Hippocampal formation (tissue), 2 donors: ENCODE data around the gene POR.

Experiments used
- DNase-seq, 2 donors: peaks; one replicate each; lab custom pipeline; 2025; lab: John Stamatoyannopoulos, UW

The POR gene

GRCh38 chr7:75979759-75980429 lies 64.9 kb downstream of the POR start:
- no peak for DNase-seq

- no peak for DNase-seq
These were observed 65.7 kb downstream of the POR start for GRCh38 chr7:75980430-75981202.

GRCh38 chr7:75981203-75981452 lies 66.2 kb downstream of the POR start:
- no peak for DNase-seq

GRCh38 chr7:75981453-75982305 lies 66.7 kb downstream of the POR start:
- DNase-seq, result no peak

GRCh38 chr7:75982306-75983064 lies 67.5 kb downstream of the POR start:
- DNase-seq, result no peak

- DNase-seq, result no peak
These were observed 68.6 kb downstream of the POR start for GRCh38 chr7:75983471-75984129.

- DNase-seq, result no peak
These were observed 69.4 kb downstream of the POR start for GRCh38 chr7:75984130-75985008.

GRCh38 chr7:75985009-75985517 lies 70.1 kb downstream of the POR start:
- no peak for DNase-seq

- no peak for DNase-seq
These were observed 70.7 kb downstream of the POR start for GRCh38 chr7:75985518-75986146.

- DNase-seq, result no peak
These were observed 71.3 kb downstream of the POR start for GRCh38 chr7:75986147-75986781.

GRCh38 chr7:75987026-75987804 lies 72.3 kb downstream of the POR start:
- no peak for DNase-seq

- no peak for DNase-seq
These were observed 73.0 kb downstream of the POR start for GRCh38 chr7:75987805-75988567.

GRCh38 chr7:75988568-75989499 lies 73.9 kb downstream of the POR start:
- DNase-seq, result no peak

GRCh38 chr7:75989500-75990388 lies 74.8 kb downstream of the POR start:
- DNase-seq, result no peak

GRCh38 chr7:75991531-75992082 lies 76.7 kb downstream of the POR start:
- no peak for DNase-seq
